Left renal cortex interstitium (tissue), 4 donors: ENCODE data around the gene NDUFA13. TPM values are rescaled to one million over a fixed set of nuclear protein-coding genes. Genes with fewer than 3 reads are reported as not detected.

Experiments used
- DNase-seq, 4 donors: peaks; one replicate each; pipeline ENCODE4 v3.0.0-alpha.2; 2013; ENCODE audit warnings: low read depth in 4 of 4, low spot score in 2 of 4, missing footprints in 1 of 4
- polyA plus RNA-seq, 4 donors: library from polyadenylated mRNA; unstranded; fragments of 120-200 nt; gene quantifications; one replicate each; pipeline ENCODE4 v1.2.1, GENCODE V29; 2013; ENCODE audit not compliant: insufficient read length in 4 of 4

The NDUFA13 gene
- polyA plus RNA-seq, 4 donors = 261 to 386 (median 304) TPM

GRCh38 chr19:19531951-19532805 lies 16.2 kb downstream of the NDUFA13 start:
- DNase-seq = no peak

GRCh38 chr19:19532806-19533701 lies 17.0 kb downstream of the NDUFA13 start:
- DNase-seq = no peak

- DNase-seq = no peak
These were observed 17.8 kb downstream of the NDUFA13 start for GRCh38 chr19:19533841-19534240.

- DNase-seq = no peak
These were observed 18.7 kb downstream of the NDUFA13 start for GRCh38 chr19:19534556-19535265.

- no peak for DNase-seq
These were observed 19.5 kb downstream of the NDUFA13 start for GRCh38 chr19:19535311-19536191.

- DNase-seq = no peak
These were observed 21.3 kb downstream of the NDUFA13 start for GRCh38 chr19:19537075-19538048.

- no peak for DNase-seq
These were observed 22.2 kb downstream of the NDUFA13 start, which contains the start of gene CILP2 for GRCh38 chr19:19538061-19538784. Gene CILP2, plus strand, starts transcription at chr19:19538265. Its CDS starts 85 bp downstream, at chr19:19538350.

GRCh38 chr19:19538785-19539166 lies 22.8 kb downstream of the NDUFA13 start:
- DNase-seq = no peak

- DNase-seq = no peak
These were observed 23.7 kb downstream of the NDUFA13 start for GRCh38 chr19:19539698-19540063.

GRCh38 chr19:19540064-19540714 lies 24.2 kb downstream of the NDUFA13 start:
- DNase-seq = no peak

- no peak for DNase-seq
These were observed 24.9 kb downstream of the NDUFA13 start for GRCh38 chr19:19540715-19541515.

GRCh38 chr19:19541616-19542015 lies 25.6 kb downstream of the NDUFA13 start:
- no peak for DNase-seq

GRCh38 chr19:19542507-19542906 lies 26.5 kb downstream of the NDUFA13 start:
- no peak for DNase-seq

- no peak for DNase-seq
These were observed 27.1 kb downstream of the NDUFA13 start for GRCh38 chr19:19543101-19543500.

GRCh38 chr19:19543640-19544039 lies 27.6 kb downstream of the NDUFA13 start:
- DNase-seq = no peak

- DNase-seq = no peak
These were observed 28.4 kb downstream of the NDUFA13 start for GRCh38 chr19:19544257-19544953.
